Keratinocyte (primary cell): Measurements from ENCODE around the gene ZBTB46.

ENCODE experiments used
- EZH2 ChIP-seq: IDR thresholded peaks from one replicate; pipeline ENCODE4 v1.6.1; 2012; ENCODE audit warnings: inconsistent platforms, mild to moderate bottlenecking, low read length, moderate library complexity
- TF ChIP-seq, protein P1 (sequence below), 3 experiments: IDR thresholded peaks in 1 of 3; conservative IDR thresholded peaks in 1 of 3; optimal IDR thresholded peaks in 1 of 3; 2 replicates in 2 of 3; 3 replicates in 1 of 3; pipeline versions ENCODE3 to v1.5.1; 2011; ENCODE audit warnings: low read length in 3 of 3, mild to moderate bottlenecking in 3 of 3, moderate library complexity in 2 of 3, control low read depth in 1 of 3, inconsistent platforms in 1 of 3; ENCODE audit not compliant: insufficient read depth in 2 of 3; ENCODE audit errors: extremely low read depth in 1 of 3

DNA sequence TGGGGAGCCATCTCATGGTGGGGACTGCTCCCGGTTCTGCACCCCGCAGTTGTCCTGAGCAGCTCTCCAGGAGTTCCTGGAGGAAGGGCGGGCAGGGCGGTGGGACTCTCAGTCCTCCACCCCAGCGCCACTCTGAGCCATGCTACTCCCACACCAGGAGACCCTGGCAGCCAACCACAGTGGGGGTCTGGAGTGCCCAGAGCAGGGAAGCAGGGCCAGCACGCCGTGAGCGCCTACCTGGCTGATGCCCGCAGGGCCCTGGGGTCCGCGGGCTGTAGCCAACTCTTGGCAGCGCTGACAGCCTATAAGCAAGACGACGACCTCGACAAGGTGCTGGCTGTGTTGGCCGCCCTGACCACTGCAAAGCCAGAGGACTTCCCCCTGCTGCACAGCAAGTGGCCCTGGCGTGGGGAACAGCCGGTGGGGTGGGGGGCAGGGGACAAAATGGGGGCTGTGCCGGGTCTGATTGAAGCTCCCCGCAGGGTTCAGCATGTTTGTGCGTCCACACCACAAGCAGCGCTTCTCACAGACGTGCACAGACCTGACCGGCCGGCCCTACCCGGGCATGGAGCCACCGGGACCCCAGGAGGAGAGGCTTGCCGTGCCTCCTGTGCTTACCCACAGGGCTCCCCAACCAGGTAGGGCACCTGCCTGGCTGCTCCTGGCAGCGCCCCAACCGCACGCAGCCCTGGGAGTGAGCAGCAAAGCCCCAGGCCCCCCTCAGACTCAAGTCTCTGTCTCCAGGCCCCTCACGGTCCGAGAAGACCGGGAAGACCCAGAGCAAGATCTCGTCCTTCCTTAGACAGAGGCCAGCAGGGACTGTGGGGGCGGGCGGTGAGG, 136.3 kb downstream of the ZBTB46 start:
- TF ChIP-seq, protein P1, sequence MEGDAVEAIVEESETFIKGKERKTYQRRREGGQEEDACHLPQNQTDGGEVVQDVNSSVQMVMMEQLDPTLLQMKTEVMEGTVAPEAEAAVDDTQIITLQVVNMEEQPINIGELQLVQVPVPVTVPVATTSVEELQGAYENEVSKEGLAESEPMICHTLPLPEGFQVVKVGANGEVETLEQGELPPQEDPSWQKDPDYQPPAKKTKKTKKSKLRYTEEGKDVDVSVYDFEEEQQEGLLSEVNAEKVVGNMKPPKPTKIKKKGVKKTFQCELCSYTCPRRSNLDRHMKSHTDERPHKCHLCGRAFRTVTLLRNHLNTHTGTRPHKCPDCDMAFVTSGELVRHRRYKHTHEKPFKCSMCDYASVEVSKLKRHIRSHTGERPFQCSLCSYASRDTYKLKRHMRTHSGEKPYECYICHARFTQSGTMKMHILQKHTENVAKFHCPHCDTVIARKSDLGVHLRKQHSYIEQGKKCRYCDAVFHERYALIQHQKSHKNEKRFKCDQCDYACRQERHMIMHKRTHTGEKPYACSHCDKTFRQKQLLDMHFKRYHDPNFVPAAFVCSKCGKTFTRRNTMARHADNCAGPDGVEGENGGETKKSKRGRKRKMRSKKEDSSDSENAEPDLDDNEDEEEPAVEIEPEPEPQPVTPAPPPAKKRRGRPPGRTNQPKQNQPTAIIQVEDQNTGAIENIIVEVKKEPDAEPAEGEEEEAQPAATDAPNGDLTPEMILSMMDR (optimal IDR thresholded peaks at IDR 0.05 in 1 of 3, IDR thresholded peaks at IDR 0.05 in 1 of 3, conservative IDR thresholded peaks at IDR 0.05 in 1 of 3; ENCODE audit: extremely low read depth in 1 of 3, insufficient read depth in 2 of 3, low read length in 3 of 3): no peak
- no peak for TF ChIP-seq EZH2
